Inflammatory macrophage treated with lipopolysaccharide for 1 hour (primary cell): ENCODE measurements around the gene MUC21.
"Not testable (repeated sequence)": the region's sequence is repeated elsewhere in the genome, so short reads cannot be mapped to it uniquely, and the experiment has no call there.

Experiments
- DNase-seq, 2 donors: peaks; one replicate each; pipeline ENCODE4 v3.0.0-alpha.2; 2020 to 2022

MUC21 gene

GRCh38 chr6:31010393-31011060 is 27.0 kb downstream of the MUC21 start, which contains the start of gene MUC22:
MUC22 (plus strand) TSS chr6:31010474; CDS start chr6:31010707, 233 bp downstream.
- DNase-seq, result peak; percentile 19 to 23

DNA sequence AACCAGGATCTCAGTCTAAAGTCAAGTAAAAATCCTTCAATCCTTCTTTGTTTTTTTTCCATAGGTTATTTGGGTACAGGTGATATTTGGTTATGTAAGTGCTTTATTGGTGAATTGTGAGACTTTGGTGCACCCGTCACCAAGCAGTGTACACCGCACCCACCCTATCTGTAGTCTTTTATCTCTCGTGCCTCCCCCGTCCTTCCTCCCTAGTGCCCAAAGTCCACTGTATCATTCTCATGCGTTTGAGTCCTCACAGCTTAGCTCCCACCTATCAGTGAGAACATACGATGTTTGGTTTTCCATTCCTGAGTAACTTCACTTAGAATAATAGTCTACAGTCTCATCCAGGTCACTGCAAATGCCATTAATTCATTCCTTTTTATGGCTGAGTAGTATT is 27.6 kb downstream of the MUC21 start:
- no peak for DNase-seq

DNA sequence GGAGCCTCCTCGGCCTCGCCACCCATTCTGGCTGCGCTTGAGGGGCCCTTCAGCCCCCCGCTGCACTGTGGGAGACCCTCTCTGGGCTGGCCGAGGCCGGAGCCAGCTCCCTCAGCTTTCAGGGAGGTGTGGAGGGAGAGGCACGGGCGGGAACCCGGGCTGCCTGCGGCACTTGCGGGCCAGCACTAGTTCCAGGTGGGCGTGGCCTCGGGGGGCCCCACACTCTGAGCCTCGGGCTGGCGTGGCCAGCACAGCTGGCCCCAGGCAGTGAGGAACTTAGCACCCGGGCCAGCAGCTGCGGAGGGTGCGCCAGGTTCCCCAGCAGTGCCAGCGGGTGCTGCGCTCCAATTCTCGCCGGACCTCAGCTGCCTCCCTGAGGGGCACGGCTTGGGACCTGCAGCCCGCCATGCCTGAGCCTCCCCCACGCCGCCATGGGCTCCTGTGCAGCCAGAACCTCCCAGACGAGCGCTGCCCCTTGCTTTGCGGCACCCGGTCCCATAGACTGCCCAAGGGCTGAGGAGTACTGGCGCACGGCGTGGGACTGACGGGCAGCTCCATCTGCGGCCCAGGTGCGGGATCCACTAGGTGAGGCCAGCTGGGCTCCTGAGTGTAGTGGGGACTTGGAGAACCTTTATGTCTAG is 33.3 kb downstream of the MUC21 start:
- no peak for DNase-seq

GRCh38 chr6:31017436-31017835 is 33.9 kb downstream of the MUC21 start:
- DNase-seq, result not testable (repeated sequence)

DNA sequence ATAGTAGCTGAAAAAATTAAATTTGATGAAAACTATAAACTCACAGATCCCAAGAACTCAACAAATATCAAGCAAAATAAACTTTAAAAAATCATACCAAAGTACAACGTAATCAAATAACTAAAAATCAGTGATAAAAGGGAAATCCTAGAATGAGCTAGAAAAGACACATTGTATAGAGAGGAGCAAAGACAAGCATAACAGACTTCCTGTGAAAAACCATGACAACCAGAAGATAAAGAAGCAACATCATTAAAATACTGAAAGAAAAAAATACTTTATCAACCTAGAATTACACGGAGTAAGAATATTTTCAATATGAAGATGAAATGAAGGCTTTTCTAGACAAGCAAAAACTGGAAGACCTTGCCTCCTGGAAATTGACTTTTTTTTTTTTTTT is 36.5 kb downstream of the MUC21 start:
- DNase-seq, result no peak

DNA sequence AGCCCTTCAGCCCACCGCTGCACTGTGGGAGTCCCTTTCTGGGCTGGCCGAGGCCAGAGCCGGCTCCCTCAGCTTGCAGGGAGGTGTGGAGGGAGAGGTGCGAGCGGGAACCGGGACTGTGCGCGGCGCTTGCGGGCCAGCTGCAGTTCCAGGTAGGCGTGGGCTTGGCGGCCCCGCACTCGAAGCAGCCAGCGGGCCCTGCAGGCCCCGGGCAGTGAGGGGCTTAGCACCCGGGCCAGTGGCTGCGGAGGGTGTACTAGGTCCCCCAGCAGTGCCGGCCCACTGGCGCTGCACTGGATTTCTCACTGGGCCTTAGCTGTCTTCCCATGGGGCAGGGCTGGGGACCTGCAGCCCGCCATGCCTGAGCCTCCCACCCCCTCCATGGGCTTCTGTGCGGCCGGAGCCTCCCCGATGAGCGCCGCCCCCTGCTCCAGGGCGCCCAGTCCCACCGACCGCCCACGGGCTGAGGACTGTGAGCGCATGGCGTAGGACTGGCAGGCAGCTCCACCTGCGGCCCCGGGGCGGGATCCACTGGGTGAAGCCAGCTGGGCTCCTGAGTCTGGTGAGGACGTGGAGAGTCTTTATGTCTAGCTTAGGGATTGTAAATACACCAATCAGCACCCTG is 37.2 kb downstream of the MUC21 start:
- DNase-seq, result not testable (repeated sequence)

GRCh38 chr6:31021705-31022531 is 38.4 kb downstream of the MUC21 start:
- not testable (repeated sequence) for DNase-seq

GRCh38 chr6:31025595-31025994 is 42.1 kb downstream of the MUC21 start:
- no peak for DNase-seq

GRCh38 chr6:31031095-31031494 is 47.6 kb downstream of the MUC21 start:
- no peak for DNase-seq

DNA sequence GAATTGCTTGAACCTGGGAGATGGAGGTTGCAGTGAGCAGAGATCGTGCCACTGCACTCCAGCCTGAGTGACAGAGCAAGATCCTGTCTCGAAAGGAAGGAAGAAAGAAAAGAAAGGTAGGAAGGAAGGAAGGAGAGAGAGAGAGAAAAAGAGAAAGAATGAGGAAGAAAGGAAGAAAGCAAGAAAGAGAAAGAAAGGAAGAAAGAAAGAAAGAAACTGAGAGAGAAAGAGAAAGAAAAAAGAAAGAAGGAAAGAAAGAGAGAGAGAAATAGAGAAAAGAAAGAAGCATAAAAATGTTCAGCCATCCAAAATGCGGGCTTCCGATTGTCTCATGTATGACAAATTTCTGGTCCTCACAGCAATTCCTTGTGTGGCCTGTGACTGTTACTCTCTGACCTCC is 49.6 kb downstream of the MUC21 start:
- DNase-seq, result no peak

DNA sequence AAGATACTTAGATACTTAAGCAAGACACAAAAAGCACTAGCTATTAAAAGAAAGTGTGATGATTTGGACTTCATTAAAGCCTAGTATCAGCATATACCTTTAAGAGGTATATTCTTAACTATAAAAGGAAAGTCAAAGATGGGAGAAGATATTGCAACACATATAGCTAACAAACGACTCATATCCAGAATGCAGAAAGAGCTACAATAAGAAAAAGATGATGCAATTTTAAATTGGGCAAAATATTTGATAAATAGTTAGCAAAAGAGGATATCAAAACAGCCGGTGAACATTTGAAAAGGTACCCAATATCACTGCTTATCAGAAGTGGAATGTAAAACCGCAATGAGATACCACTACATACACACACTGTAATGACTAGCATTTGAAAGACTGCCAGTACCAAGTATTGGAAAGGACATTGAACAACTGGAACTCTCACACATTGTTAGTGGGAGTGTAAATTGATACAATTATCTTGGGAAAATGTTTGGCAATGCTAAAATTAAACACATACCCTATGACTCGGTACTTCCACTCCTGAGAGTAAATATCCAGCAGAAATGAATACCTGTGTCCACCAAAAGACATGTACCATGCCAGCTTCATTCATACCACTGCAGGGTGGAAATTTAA is 52.5 kb downstream of the MUC21 start:
- DNase-seq, result no peak

DNA sequence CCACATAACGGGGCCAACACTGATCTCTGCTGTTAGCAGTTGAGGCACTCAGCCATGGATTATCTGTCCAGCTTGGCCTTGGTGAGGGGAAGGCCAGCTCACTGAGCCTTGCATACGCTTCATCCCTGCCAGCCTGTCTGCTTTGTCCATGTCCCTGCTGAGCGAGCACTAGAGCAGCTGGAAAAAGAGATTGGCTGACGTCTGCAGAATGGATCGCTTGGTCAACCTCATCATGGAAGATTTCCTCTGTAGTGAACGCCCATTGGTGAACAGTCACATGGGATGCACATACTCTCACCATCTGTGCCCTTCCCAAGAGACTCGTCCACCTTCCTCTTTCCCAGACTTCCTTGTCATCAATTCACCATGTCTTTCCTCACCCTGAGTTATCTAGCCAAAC is 53.7 kb downstream of the MUC21 start:
- no peak for DNase-seq

DNA sequence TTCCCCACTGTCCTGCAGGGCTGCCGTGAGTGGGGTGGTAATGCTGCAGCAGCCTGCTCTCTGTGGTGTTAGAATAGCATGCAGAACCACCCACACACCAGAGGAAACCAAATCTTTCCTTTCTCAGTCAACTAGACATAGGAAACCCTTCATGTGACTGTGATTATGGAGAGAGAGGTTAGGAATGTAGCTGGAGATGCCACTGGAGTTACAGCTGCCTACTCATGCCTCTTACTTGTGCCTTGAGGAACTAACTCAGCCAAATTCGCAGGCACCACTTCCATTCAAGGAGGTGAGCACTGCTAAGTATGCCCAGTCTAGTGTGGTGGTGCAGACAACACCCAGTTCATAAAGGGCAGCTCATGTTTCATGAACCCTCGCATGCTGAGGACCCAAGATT is 54.2 kb downstream of the MUC21 start:
- DNase-seq, result no peak

DNA sequence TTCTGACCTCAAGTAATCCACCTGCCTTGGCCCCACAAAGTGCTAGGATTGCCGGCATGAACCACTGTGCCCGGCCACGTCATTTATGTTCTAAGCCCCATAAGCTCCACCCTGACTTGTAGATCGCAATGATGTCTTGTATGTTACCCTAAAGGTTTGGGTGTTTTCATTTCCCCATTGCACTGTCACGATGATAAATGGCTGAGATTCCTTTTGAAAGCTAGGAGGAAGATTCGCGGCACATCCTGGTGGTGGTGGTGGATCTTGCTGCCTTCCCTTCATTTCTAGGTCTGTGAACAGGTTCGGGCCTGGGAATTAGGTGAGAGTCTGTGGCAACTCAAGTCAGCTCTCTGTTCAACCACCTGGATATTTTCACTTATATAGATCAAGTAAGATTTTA is 55.0 kb downstream of the MUC21 start:
- no peak for DNase-seq
